Measurements from ENCODE around the gene TTC17.
A peak's percentile ranks its signal among the peaks of the same experiment; 100 is the strongest.

TTC17 gene

GRCh38 chr11:43403357-43404231, 44.9 kb downstream of the TTC17 start:
- TF ChIP-seq CTCF (conservative IDR thresholded peaks at IDR 0.05; ENCODE audit: low read length), result no peak
- H3K4me3 ChIP-seq (ENCODE audit: low read length), result no peak overlapping the region
- DNase-seq (ENCODE audit: low read depth), result no peak

GRCh38 chr11:43404406-43404805, 45.7 kb downstream of the TTC17 start:
- H3K4me3 ChIP-seq (ENCODE audit: low read length), result no peak overlapping the region
- DNase-seq (ENCODE audit: low read depth), result no peak
- TF ChIP-seq CTCF (conservative IDR thresholded peaks at IDR 0.05; ENCODE audit: low read length), result no peak

GRCh38 chr11:43404836-43405479, 46.2 kb downstream of the TTC17 start:
- DNase-seq (ENCODE audit: low read depth), result no peak

GRCh38 chr11:43408277-43408676, 49.6 kb downstream of the TTC17 start:
- DNase-seq (ENCODE audit: low read depth), result no peak
- H3K4me3 ChIP-seq (ENCODE audit: low read length), result no peak overlapping the region
- no peak for TF ChIP-seq CTCF (conservative IDR thresholded peaks at IDR 0.05; ENCODE audit: low read length)

More at GRCh38 chr11:43404836-43405479, 46.2 kb downstream of the TTC17 start:
- no peak for TF ChIP-seq CTCF (conservative IDR thresholded peaks at IDR 0.05; ENCODE audit: low read length)
- no peak overlapping the region for H3K4me3 ChIP-seq (ENCODE audit: low read length)

GRCh38 chr11:43410394-43410793, 51.7 kb downstream of the TTC17 start:
- no peak for DNase-seq (ENCODE audit: low read depth)
- no peak overlapping the region for H3K4me3 ChIP-seq (ENCODE audit: low read length)
- no peak for TF ChIP-seq CTCF (conservative IDR thresholded peaks at IDR 0.05; ENCODE audit: low read length)

GRCh38 chr11:43418197-43418596, 59.5 kb downstream of the TTC17 start:
- no peak for TF ChIP-seq CTCF (conservative IDR thresholded peaks at IDR 0.05; ENCODE audit: low read length)
- DNase-seq (ENCODE audit: low read depth), result no peak
- H3K4me3 ChIP-seq (ENCODE audit: low read length), result no peak overlapping the region

- no peak overlapping the region for H3K4me3 ChIP-seq (ENCODE audit: low read length)
- DNase-seq (ENCODE audit: low read depth), result peak; percentile 29
- TF ChIP-seq CTCF (conservative IDR thresholded peaks at IDR 0.05; ENCODE audit: low read length), result peak; percentile 81
Measured at GRCh38 chr11:43419460-43419859, 60.7 kb downstream of the TTC17 start.

Measured in AG10803 (cell line).